PC-9 (cell line): ENCODE measurements around the gene LEKR1.

Experiments
- CTCF ChIP-seq: fragments of 200-600 bp; sonication (generic); conservative IDR thresholded peaks from 2 replicates; pipeline ENCODE4 v1.6.1; 2017; ENCODE audit warnings: mixed run types, antibody characterized with exemption, mild to moderate bottlenecking, moderate library complexity
- EZH2 ChIP-seq: fragments of 200-600 bp; sonication (generic); IDR thresholded peaks from 2 replicates; pipeline ENCODE4 v1.8.0; 2017; ENCODE audit warnings: antibody characterized with exemption, low read depth

DNA sequence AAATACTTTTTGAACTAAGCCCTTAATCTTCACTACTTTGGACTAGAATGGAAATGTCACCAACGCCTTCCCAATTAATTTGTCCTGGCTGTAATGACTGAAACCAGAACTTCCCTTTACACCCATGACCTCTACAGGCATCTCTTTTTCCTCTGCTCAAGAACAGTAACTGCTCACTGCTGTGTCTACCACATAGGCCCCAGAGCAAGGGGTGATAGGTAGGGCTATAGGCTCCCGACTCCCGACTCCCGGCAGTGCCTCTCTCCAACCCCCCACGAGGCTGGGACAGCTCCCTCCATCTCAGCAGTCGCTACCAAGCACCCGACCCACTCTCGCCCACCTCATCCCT lies 384 bp upstream of the LEKR1 start:
- TF ChIP-seq CTCF (no peak), EZH2 (no peak)
